GM12865 (cell line): ENCODE data around the gene IGSF10.

Experiments used
- DNase-seq: peaks from one replicate; pipeline ENCODE4 v3.0.0; 2010; ENCODE audit warnings: low read depth
- H3K4me3 ChIP-seq: 2 replicates; pipeline ENCODE4 v1.5.1; 2011; ENCODE audit warnings: mild to moderate bottlenecking, low read depth, low read length, control low read depth
- CTCF ChIP-seq: IDR thresholded peaks from 2 replicates; pipeline ENCODE4 v1.5.1; 2011; ENCODE audit warnings: low read length, control low read depth, low read depth, inconsistent platforms; ENCODE audit not compliant: insufficient read depth; ENCODE audit errors: missing control alignments

Gene IGSF10

GRCh38 chr3:151460228-151460627, 633 bp downstream of the IGSF10 start:
- no peak for DNase-seq
- no peak overlapping the region for H3K4me3 ChIP-seq
- TF ChIP-seq CTCF, result no peak

- no peak overlapping the region for H3K4me3 ChIP-seq
- no peak for TF ChIP-seq CTCF
- no peak for DNase-seq
Measured at GRCh38 chr3:151459358-151459757, 1.5 kb downstream of the IGSF10 start.

GRCh38 chr3:151456065-151456464, 4.8 kb downstream of the IGSF10 start:
- no peak for DNase-seq
- no peak overlapping the region for H3K4me3 ChIP-seq
- TF ChIP-seq CTCF, result no peak

DNA sequence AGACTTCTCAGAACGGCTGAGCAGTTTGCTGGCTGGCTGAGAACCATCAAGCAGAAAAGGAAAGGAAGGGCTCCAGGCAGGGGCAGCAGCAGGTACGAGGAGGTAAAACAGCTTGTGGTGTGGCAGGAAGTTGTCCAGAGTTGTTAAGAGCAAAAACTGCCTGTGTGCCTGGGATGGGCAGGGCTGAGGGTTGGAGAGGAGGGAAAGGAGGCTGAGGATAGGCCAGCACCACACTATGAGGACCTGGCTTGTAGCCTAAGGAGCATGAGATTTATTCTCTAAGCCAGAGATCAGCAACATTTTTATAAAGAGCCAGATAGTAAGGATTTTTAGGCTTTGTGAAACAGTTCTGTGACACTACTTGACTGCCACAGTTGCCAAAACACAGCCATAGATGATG, 8.0 kb downstream of the IGSF10 start:
- DNase-seq, result no peak
- no peak overlapping the region for H3K4me3 ChIP-seq
- no peak for TF ChIP-seq CTCF

- no peak overlapping the region for H3K4me3 ChIP-seq
- no peak for TF ChIP-seq CTCF
- DNase-seq, result no peak
Measured at GRCh38 chr3:151452368-151452767, 8.5 kb downstream of the IGSF10 start.

GRCh38 chr3:151446002-151446340, 14.9 kb downstream of the IGSF10 start:
- no peak overlapping the region for H3K4me3 ChIP-seq
- TF ChIP-seq CTCF, result no peak
- DNase-seq, result no peak

DNA sequence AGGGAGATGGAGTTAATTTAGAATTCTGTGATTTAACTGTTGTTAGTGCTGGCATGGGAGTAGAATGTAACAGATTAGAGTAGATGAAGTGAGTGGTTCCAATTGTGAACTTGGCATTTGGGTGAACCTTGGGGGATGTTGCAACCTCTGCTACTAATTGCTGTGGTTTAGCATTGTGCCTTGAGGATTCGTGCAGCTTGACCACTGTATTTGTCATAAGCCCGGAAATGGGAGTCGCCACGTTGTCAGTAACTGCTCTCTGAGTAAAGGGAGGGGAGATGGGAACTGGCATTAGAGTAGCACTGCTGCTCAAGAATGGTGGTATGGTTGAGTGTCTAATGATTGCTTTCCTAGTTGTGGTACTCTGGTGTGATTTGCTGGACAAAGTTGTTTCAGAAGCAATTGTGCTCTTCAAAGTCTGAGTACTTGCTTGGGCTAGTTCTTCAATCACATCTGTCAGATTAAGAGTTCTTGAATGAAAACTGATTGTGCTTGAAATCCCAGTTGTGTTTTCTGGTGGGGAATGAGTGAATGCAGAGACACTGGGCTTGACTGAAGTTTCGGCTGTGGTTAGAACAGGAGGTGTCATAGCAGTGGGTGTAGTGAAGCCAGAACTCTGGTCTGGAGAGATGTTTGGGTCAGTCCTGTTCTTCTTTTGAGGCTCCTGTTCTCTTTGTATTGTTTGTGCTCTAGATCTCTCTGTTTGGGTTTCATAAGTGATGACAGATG, 15.4 kb downstream of the IGSF10 start:
- H3K4me3 ChIP-seq, result no peak overlapping the region
- no peak for TF ChIP-seq CTCF
- peak; percentile 23 for DNase-seq
